Dermis lymphatic vessel endothelial cell (primary cell): Measurements from ENCODE around the gene ZMYND19. TPM values are rescaled to one million over a fixed set of nuclear protein-coding genes. Genes with fewer than 3 reads are reported as not detected.

Source experiments
- total RNA-seq: library from RNA; depleted of rRNA; stranded (reverse); fragments of >200 nt; gene quantifications from 2 replicates; pipeline ENCODE4 v1.2.1, GENCODE V29; 2014

Gene ZMYND19
- 10.0 and 11.8 TPM in 2 replicates for total RNA-seq

DNA sequence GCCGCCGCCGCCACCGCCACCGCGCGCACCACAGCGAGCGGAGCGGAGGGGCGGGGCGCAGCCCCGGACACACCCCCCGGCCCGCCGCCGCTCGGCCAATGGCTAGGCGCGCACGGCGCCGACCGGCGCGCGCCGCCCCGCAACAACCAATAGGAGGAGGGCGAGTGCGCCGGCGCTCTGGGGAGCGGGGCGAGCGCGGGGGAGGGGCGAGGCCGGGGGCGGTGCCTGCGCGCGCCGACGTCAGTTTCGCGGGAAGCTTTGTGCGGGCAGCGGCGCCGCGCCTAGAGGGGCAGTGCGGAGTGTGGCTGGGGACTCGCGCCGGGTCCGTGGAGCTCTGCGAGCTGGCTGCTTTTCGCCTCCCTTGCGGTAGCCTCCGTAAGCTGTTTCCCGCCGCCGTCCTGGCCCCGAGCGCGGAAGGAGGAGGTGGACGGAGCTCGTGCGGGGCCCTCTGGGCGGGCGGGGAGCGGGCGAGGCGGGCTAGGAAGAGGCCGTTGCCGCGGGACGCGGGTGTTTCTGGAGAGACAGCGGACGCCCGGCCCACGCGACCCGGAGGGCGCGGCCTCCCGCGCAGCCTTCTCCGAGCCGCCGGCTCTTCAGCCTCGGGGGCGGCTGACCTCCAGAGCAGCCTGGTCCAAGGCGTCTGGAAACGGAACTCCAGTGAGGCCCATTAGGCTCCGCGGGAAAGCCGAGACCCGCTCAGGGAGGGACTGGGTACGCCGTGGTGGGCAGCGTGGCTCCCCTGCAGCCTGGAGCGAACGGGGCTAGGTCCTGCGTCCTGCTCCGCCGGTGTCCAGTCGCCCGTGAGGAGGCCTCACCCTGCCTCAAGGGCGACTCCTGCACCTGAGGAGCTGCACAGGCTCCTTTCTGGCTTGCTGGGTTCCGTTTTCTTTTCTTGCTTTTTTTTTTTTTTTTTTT lies at the start of gene ZMYND19:
Gene ZMYND19 (minus strand): TSS at position 44 of the 915 bp plus-strand sequence. CDS start 249 bp downstream, outside the sequence.

DNA sequence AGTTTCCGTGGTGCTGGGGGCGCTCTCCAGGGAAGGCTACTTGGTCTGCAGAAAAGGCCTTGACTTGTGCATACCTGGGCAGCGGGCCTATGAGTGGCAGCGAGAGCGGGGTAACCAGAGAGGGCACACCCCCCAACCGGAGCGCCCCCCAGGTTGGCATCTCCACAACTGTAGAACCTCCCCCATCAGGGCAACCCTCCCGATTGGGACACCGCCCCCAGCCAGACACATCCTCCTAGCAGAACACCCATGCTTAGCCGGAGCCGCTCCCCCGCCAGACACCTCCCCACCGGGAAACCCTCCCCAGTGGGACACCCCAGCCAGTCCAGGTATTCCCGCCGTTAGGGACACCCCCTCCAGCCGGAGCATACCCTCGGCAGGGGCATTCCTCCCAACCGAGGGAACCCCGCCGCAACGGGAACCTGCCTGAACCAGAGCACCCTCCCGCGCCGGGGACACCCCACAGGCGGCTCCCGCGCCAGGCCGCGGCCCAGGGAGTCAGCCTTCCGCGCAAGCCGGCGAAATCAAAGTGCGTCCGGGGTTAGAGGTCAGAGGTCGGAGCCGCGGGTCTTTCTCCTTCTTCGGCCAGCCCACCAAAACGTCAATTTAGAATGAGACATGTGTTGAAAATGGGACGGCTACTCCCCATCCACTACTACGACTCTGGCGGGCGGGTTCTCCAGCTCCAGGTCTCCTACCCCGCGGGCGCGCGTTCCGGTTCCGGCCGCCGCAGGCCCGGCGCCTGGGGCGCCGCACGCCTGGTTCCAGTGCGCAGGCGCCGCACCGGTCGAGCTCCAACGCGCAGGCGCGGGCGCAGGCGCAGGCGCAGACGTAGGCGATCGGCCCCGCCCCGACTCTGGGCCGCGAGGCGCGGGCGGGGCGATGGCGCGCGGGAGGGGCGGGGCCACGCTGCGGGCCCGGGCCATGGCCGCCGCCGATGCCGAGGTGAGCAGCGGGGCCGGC lies 28.1 kb upstream of the ZMYND19 start, which contains the start of gene EHMT1:
Gene EHMT1 (plus strand): TSS at position 901 of the 963 bp plus-strand sequence. CDS start 24 bp downstream, at position 925.

DNA sequence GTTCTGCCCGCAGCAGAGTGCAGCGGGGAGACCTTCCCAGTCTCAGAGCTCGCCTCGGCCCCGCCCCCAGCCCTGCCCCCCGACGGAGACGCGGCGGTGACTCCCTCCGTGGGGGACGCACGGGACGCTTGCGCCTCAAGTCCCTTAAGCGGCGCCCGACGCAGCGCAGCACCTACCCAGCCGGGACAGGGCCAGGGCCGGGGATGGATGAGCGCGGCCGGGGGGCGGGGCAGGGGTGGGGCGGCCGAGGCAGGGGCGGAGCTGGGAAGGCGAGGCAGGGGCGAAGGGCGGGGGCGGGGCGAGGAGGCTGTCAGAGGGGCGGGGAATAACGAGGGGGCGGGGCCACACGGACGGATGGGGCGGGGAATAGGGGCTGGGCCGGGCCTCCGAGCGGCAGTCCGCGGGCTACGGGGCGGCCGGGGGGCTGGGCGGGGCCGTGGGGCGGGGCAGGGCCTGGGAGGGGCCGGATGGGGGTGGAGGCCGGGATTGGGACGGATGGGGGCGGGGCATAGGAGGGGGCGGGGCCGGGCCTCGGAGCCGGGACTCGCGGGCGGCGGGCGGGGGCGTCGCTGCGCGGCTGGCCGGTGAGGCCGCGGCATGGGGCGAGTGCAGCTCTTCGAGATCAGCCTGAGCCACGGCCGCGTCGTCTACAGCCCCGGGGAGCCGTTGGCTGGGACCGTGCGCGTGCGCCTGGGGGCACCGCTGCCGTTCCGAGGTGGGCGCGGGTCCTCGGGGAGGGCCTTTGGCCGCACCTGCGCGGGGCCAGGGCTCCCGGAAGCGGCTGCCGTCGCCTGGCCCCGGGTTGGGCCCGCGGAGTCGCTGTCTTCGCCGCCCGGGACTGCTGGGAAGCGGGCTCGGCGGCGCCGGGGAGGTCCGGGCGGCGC lies 15.1 kb upstream of the ZMYND19 start, which contains the start of gene ARRDC1:
Gene ARRDC1 (plus strand): TSS at position 566 of the 884 bp plus-strand sequence. CDS start 32 bp downstream, at position 598.

DNA sequence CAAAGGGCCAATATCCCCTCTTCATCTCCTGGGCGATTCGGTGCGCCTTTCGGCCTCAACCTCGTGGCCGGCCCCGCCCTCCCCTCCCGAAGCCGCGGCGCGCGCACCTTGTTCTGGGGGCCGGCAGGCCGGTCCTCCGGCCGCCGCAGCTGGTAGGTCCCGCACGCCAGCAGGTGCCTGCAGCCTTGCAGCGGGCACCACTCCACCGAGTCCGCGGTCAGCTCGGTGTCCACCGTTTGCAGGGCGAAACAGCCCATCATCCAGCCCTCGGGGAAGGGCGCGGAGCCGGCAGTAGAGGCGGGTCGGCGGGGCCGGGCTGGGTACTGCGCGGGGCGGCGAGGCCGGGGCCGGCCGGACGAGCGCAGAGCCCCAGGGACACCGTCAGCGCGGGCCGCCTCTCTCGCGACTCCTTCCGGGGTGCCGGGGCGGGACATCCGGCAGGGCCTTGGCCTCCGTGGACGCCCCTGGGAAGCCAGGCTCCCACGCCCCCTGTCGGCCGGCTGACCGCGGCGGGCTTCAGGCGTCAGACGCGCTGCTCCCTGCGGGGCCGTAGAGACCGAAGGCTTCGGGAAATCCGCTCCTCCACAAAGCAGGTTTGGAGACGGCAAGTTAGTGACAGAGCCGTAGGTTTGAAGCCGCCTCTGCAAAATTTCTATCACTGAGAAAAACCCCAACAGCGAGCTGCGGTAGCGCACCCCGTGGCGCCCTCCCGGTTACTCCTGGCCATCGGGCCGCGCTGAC lies 11.6 kb downstream of the ZMYND19 start, which contains the start of gene DPH7:
Gene DPH7 (minus strand): TSS at position 408 of the 741 bp plus-strand sequence. CDS start 148 bp downstream, at position 260.

DNA sequence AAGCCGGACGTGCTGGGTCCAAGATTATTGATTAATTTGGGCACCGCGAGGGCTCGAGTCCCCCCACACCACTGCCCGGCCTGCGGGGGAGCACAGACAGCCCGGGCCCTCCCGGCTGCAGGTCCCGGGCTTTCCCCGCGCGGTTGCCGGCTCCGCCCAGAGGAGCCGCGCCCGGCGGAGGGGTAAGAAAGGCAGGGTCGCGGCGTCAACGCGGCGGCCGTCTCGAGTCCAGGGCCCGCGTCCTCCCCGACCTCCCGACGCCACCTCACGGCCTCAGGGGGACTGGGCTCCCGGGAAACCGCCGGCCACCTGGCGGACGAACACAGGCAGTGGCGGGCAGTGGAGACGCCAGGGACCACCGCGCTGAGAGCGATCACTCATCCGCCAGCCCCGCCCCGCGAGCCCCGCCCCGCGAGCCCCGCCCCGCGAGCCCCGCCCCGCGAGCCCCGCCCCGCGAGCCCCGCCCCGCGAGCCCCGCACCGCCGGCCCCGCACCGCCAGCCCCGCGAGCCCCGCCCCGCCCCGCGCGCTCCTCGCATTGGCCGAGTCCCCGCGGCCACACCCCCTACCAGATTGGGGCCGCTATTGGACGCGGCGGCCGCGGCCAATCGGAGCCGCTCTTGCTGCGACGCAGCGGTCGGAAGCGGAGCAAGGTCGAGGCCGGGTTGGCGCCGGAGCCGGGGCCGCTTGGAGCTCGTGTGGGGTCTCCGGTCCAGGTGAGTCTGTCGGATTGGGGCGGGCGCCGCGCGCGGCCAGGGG lies 38.9 kb downstream of the ZMYND19 start, which contains the start of gene MRPL41:
Gene MRPL41 (plus strand): TSS at position 616 of the 758 bp plus-strand sequence. CDS start 203 bp downstream, outside the sequence.

DNA sequence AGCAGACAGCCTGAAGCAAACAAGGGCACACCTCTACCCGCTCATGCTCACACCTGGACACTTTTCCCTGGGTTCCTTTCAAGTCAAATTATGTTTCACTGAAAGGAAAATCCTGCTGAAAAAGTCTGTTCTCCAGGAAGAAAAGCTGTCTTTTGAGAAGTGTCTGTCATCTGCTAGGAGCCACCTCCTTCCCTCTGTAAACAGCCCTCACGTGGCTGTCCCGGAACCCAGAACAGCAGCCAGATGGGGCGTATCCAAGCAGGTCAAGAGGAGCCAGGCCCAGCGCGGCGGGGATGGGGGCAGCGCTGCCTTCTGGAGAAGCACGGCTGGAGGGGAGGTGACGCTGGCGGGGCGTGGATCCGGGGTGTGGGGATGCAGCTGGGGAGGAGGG lies 40.1 kb downstream of the ZMYND19 start, which contains the start of gene PNPLA7:
Gene PNPLA7 (minus strand): TSS at position 172 of the 391 bp plus-strand sequence. CDS start 205 bp downstream, outside the sequence.

Other genes starting within 250 kb of the ZMYND19 start
- 13.8 and 14.6 TPM in 2 replicates for gene EXD3, start 167.3 kb downstream of the ZMYND19 start, total RNA-seq
- 0.95 and 2.3 TPM in 2 replicates for gene NOXA1, start 167.1 kb downstream of the ZMYND19 start, total RNA-seq
- 0.17 and 0.33 TPM in 2 replicates for gene ENTPD8, start 149.2 kb downstream of the ZMYND19 start, total RNA-seq
- 13.0 and 16.5 TPM in 2 replicates for gene NSMF, start 131.2 kb downstream of the ZMYND19 start, total RNA-seq
- 0.34 and 0.65 TPM in 2 replicates for gene PNPLA7, start 40.1 kb downstream of the ZMYND19 start, total RNA-seq
- gene MRPL41, start 38.6 kb downstream of the ZMYND19 start, total RNA-seq: 35.9 and 45.6 TPM in 2 replicates
- gene DPH7, start 11.6 kb downstream of the ZMYND19 start, total RNA-seq: 13.5 and 17.0 TPM in 2 replicates
- gene ARRDC1, start 15.2 kb upstream of the ZMYND19 start, total RNA-seq: 23.4 and 26.7 TPM in 2 replicates
- gene EHMT1, start 28.5 kb upstream of the ZMYND19 start, total RNA-seq: 38.0 and 43.2 TPM in 2 replicates